Gastrocnemius medialis (tissue), 4 donors: ENCODE results near the gene ZFP36L2.

Experiments
- POLR2A ChIP-seq, 2 donors: fragments of 450-650 bp; IDR thresholded peaks; one replicate each; pipeline ENCODE4 v1.6.1; 2017; ENCODE audit warnings: antibody characterized with exemption in 2 of 2, mild to moderate bottlenecking in 2 of 2, moderate library complexity in 2 of 2
- TF ChIP-seq, protein P1 (sequence below), 5 experiments: fragments of 450-650 bp in 3 of 5; fragments of 200-600 bp in 2 of 5; sonication (generic) in 2 of 5; IDR thresholded peaks in 4 of 5; conservative IDR thresholded peaks in 1 of 5; 1 replicate in 4 of 5; 2 replicates in 1 of 5; pipeline ENCODE4 v1.5.1; 2016 to 2019; ENCODE audit warnings: antibody characterized with exemption in 5 of 5, mild to moderate bottlenecking in 3 of 5, moderate library complexity in 3 of 5

GRCh38 chr2:43228321-43228751 lies 1.9 kb upstream of the ZFP36L2 start:
- TF ChIP-seq, protein P1, sequence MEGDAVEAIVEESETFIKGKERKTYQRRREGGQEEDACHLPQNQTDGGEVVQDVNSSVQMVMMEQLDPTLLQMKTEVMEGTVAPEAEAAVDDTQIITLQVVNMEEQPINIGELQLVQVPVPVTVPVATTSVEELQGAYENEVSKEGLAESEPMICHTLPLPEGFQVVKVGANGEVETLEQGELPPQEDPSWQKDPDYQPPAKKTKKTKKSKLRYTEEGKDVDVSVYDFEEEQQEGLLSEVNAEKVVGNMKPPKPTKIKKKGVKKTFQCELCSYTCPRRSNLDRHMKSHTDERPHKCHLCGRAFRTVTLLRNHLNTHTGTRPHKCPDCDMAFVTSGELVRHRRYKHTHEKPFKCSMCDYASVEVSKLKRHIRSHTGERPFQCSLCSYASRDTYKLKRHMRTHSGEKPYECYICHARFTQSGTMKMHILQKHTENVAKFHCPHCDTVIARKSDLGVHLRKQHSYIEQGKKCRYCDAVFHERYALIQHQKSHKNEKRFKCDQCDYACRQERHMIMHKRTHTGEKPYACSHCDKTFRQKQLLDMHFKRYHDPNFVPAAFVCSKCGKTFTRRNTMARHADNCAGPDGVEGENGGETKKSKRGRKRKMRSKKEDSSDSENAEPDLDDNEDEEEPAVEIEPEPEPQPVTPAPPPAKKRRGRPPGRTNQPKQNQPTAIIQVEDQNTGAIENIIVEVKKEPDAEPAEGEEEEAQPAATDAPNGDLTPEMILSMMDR (IDR thresholded peaks at IDR 0.05 in 4 of 5, conservative IDR thresholded peaks at IDR 0.05 in 1 of 5) = no peak
- no peak for TF ChIP-seq POLR2A (IDR thresholded peaks at IDR 0.05)
